ENCODE data around the gene STMN1. TPM values are rescaled to one million over a fixed set of nuclear protein-coding genes. Genes with fewer than 3 reads are reported as not detected.

STMN1 gene
- total and polyA plus RNA-seq, 2 of the 8 experiments (the other 6 are each of a cell fraction or from before 2014, with no cell fraction given) = 116 to 564 TPM

DNA sequence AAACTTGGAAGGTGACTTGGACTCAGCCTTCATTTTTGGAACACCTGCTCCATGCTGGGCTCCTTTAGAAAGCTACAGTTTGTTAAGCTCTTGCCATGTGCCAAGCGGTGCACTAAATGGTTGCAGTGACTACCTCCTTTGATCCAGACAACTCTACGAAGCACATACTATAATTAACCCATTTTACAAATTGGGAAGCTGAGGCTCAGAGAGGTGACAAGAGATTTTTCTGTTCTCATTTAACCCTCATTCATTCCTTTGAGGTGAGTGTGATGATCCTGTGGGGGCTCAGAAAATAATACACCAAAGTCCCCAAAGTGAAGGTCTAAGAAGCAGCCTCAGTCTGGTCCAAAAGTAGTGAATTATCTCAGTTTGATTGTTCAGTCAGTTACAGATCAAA lies 29.1 kb downstream of the STMN1 start (continued):
- TF ChIP-seq, protein P1, sequence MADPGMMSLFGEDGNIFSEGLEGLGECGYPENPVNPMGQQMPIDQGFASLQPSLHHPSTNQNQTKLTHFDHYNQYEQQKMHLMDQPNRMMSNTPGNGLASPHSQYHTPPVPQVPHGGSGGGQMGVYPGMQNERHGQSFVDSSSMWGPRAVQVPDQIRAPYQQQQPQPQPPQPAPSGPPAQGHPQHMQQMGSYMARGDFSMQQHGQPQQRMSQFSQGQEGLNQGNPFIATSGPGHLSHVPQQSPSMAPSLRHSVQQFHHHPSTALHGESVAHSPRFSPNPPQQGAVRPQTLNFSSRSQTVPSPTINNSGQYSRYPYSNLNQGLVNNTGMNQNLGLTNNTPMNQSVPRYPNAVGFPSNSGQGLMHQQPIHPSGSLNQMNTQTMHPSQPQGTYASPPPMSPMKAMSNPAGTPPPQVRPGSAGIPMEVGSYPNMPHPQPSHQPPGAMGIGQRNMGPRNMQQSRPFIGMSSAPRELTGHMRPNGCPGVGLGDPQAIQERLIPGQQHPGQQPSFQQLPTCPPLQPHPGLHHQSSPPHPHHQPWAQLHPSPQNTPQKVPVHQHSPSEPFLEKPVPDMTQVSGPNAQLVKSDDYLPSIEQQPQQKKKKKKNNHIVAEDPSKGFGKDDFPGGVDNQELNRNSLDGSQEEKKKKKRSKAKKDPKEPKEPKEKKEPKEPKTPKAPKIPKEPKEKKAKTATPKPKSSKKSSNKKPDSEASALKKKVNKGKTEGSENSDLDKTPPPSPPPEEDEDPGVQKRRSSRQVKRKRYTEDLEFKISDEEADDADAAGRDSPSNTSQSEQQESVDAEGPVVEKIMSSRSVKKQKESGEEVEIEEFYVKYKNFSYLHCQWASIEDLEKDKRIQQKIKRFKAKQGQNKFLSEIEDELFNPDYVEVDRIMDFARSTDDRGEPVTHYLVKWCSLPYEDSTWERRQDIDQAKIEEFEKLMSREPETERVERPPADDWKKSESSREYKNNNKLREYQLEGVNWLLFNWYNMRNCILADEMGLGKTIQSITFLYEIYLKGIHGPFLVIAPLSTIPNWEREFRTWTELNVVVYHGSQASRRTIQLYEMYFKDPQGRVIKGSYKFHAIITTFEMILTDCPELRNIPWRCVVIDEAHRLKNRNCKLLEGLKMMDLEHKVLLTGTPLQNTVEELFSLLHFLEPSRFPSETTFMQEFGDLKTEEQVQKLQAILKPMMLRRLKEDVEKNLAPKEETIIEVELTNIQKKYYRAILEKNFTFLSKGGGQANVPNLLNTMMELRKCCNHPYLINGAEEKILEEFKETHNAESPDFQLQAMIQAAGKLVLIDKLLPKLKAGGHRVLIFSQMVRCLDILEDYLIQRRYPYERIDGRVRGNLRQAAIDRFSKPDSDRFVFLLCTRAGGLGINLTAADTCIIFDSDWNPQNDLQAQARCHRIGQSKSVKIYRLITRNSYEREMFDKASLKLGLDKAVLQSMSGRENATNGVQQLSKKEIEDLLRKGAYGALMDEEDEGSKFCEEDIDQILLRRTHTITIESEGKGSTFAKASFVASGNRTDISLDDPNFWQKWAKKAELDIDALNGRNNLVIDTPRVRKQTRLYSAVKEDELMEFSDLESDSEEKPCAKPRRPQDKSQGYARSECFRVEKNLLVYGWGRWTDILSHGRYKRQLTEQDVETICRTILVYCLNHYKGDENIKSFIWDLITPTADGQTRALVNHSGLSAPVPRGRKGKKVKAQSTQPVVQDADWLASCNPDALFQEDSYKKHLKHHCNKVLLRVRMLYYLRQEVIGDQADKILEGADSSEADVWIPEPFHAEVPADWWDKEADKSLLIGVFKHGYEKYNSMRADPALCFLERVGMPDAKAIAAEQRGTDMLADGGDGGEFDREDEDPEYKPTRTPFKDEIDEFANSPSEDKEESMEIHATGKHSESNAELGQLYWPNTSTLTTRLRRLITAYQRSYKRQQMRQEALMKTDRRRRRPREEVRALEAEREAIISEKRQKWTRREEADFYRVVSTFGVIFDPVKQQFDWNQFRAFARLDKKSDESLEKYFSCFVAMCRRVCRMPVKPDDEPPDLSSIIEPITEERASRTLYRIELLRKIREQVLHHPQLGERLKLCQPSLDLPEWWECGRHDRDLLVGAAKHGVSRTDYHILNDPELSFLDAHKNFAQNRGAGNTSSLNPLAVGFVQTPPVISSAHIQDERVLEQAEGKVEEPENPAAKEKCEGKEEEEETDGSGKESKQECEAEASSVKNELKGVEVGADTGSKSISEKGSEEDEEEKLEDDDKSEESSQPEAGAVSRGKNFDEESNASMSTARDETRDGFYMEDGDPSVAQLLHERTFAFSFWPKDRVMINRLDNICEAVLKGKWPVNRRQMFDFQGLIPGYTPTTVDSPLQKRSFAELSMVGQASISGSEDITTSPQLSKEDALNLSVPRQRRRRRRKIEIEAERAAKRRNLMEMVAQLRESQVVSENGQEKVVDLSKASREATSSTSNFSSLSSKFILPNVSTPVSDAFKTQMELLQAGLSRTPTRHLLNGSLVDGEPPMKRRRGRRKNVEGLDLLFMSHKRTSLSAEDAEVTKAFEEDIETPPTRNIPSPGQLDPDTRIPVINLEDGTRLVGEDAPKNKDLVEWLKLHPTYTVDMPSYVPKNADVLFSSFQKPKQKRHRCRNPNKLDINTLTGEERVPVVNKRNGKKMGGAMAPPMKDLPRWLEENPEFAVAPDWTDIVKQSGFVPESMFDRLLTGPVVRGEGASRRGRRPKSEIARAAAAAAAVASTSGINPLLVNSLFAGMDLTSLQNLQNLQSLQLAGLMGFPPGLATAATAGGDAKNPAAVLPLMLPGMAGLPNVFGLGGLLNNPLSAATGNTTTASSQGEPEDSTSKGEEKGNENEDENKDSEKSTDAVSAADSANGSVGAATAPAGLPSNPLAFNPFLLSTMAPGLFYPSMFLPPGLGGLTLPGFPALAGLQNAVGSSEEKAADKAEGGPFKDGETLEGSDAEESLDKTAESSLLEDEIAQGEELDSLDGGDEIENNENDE (IDR thresholded peaks at IDR 0.05; ENCODE audit: insufficient replicate concordance, low read length) = no peak
- no peak for TF ChIP-seq KDM1A (IDR thresholded peaks at IDR 0.05; ENCODE audit: borderline replicate concordance, low read length)
- TF ChIP-seq ZNF274 (IDR thresholded peaks at IDR 0.05; ENCODE audit: borderline replicate concordance, extremely low read depth, low read length) = no peak

All from H1 (cell line).